ENCODE data around the gene FXYD6.

Gene FXYD6

DNA sequence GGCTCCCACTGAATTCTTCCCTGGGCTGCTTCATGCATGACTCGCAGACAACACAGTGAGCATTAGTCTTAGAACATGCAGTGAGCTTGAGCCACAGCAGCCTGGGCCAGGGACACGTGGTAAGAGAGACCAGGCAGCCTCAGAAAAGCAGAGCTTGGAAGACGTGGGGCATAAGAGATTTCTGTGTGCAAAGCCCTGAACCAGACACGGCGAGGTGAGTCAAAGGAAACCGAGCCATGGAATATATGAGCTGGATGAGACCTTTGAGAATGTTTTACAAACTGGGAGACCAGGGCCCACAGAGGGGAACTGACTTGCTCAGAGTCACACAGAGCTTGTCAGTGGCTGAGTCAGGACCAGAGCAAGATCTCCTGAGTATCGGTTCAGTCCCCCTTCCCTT is 8.5 kb upstream of the FXYD6 start:
- Histone ChIP-seq H3K9me3 (ENCODE audit: control insufficient read depth, insufficient read depth, low read depth, low read length) (no peaks in the 10 kb centered on the region), H3K27me3 (ENCODE audit: control insufficient read depth, insufficient read depth, low read length) (peaks cover 22% of the 10 kb centered on the region), H3K36me3 (ENCODE audit: control insufficient read depth, insufficient read depth, low read length) (no peaks in the 10 kb centered on the region), H3K4me3 (ENCODE audit: low read depth, low read length) (no peak overlapping the region), H3K4me1 (ENCODE audit: control insufficient read depth, insufficient read depth, low read length) (peaks cover 25% of the 10 kb centered on the region), H3K27ac (ENCODE audit: low read depth, low read length) (no peak overlapping the region), H3K9ac (ENCODE audit: low read length) (no peak overlapping the region)

DNA sequence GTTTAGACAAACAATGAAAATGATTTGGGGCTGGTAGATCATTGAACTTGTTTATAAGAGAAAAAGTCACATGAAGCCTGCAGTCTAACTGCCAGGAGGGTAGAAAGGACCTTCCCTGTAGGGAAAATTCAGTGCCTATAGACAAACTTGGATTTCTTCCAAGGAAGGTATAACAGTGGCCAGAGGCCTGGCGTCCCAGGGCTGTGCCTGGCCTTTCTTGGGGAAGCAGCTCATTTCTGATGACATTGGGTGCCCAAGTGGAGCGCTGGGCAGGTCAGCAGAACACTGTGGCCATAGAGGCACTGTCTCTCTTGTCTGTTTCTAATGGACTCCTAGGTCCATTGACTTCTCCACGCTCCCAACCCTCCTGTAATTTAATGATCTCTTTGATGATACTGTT is 6.6 kb upstream of the FXYD6 start:
- H3K4me1 ChIP-seq (ENCODE audit: control insufficient read depth, insufficient read depth, low read length) = peaks cover 23% of the 10 kb centered on the region
- H3K9ac ChIP-seq (ENCODE audit: low read length) = no peak overlapping the region
- no peaks in the 10 kb centered on the region for H3K36me3 ChIP-seq (ENCODE audit: control insufficient read depth, insufficient read depth, low read length)
- H3K27me3 ChIP-seq (ENCODE audit: control insufficient read depth, insufficient read depth, low read length) = peaks cover 41% of the 10 kb centered on the region
- no peaks in the 10 kb centered on the region for H3K9me3 ChIP-seq (ENCODE audit: control insufficient read depth, insufficient read depth, low read depth, low read length)
- no peak overlapping the region for H3K4me3 ChIP-seq (ENCODE audit: low read depth, low read length)
- H3K27ac ChIP-seq (ENCODE audit: low read depth, low read length) = no peak overlapping the region

DNA sequence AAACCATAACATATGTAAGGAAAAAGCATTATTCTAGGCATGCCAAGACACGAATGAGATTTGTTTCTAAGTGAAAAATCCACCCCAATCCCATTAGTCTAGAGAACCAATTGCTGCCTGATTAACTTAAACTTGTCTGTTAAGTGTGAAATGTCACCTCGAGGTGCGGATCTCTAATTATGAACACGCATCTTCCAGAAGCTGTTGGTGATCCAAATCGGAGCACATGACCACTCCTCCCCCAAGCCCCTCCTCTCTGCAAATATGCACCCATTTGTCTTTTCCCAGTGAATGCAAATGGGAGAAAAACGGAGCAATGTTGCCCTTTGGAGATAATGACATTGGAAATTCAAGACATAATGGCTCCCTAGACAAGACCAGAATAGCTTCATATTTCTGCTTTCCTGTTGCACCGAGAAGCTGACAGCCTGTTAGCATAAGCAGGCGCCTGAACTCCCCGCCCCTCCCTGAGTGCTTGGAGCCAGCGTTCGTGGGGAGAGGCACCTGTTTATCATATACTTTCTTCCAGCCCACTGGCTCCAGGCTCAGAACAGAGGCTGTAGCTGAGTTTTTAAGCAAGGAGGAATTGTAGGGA is 6.0 kb upstream of the FXYD6 start:
- peaks cover 48% of the 10 kb centered on the region for H3K27me3 ChIP-seq (ENCODE audit: control insufficient read depth, insufficient read depth, low read length)
- H3K27ac ChIP-seq (ENCODE audit: low read depth, low read length) = no peak overlapping the region
- no peak overlapping the region for H3K4me3 ChIP-seq (ENCODE audit: low read depth, low read length)

DNA sequence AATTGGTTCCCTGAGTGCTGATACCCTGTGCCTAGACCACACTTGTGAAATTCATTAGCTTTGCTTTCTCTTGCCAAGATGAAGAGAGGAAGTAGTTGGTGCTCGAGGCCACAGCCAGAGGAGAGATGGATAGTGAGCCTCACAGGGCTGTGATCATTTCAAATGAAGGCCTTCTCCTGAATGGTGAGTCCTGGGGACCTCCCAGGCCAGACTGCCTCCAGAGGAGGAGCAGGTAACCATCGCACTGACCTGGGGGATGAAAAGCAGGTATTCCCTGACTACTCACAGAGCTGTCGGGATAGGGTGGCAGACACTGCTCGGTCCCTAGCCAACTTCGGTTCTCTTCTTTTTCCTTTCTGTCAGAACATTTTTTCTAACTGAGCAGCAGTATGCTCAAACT is 4.8 kb upstream of the FXYD6 start:
- H3K9me3 ChIP-seq (ENCODE audit: control insufficient read depth, insufficient read depth, low read depth, low read length) = no peaks in the 10 kb centered on the region
- peaks cover 31% of the 10 kb centered on the region for H3K4me1 ChIP-seq (ENCODE audit: control insufficient read depth, insufficient read depth, low read length)
- H3K27me3 ChIP-seq (ENCODE audit: control insufficient read depth, insufficient read depth, low read length) = peaks cover 57% of the 10 kb centered on the region
- no peak overlapping the region for H3K4me3 ChIP-seq (ENCODE audit: low read depth, low read length)
- H3K9ac ChIP-seq (ENCODE audit: low read length) = no peak overlapping the region
- no peaks in the 10 kb centered on the region for H3K36me3 ChIP-seq (ENCODE audit: control insufficient read depth, insufficient read depth, low read length)
- H3K27ac ChIP-seq (ENCODE audit: low read depth, low read length) = no peak overlapping the region

More for the DNA sequence above, 6.0 kb upstream of the FXYD6 start:
- no peaks in the 10 kb centered on the region for H3K36me3 ChIP-seq (ENCODE audit: control insufficient read depth, insufficient read depth, low read length)
- peaks cover 26% of the 10 kb centered on the region for H3K4me1 ChIP-seq (ENCODE audit: control insufficient read depth, insufficient read depth, low read length)
- H3K9me3 ChIP-seq (ENCODE audit: control insufficient read depth, insufficient read depth, low read depth, low read length) = no peaks in the 10 kb centered on the region
- no peak overlapping the region for H3K9ac ChIP-seq (ENCODE audit: low read length)

DNA sequence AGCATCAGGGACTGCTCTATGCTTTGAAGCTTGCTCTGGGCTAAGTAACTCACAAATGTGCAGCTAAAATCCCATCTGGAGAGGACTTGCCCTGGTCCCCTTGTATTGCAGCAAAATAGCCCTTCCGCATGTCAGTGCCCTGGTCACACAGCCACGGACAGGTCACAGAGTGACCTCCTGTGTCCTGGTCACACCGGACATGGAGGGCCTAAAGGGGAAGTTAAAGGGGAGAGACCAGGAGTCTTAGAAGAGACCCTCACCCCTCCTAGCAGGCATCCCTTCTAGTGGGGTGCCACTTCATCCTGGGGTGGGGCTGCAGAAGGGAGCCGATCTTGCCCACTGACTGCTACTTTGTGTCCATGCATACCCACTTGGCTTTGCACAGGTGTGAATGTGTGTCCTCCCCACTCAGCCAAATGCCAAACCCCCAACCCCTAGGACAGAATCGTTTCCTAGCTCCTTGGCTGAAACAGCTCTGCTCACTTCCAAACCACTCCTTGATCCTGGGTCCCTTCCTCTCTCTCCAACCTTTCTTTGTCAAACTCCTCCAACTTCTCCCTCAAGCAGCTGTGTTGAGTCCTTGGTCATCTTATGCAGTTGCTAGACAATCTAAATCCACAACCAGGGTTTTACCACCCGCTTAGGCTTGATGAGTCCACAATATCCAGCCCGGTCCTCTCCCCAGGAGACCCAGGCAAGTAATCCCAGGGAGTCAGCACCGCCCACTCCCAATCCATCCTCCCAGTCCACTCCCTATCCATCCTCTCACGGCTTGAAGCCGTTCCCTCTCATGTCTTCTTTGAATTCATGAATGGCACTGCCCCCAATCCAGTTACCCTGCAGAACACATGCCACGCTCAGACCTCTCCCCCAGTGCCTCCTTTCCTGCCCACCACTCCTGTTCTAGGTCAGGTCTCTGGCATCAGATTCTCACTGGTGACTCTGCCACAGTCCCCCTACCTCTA is 3.3 kb upstream of the FXYD6 start:
- peaks cover 70% of the 10 kb centered on the region for H3K27me3 ChIP-seq (ENCODE audit: control insufficient read depth, insufficient read depth, low read length)
- H3K9ac ChIP-seq (ENCODE audit: low read length) = no peak overlapping the region
- H3K36me3 ChIP-seq (ENCODE audit: control insufficient read depth, insufficient read depth, low read length) = no peaks in the 10 kb centered on the region
- H3K9me3 ChIP-seq (ENCODE audit: control insufficient read depth, insufficient read depth, low read depth, low read length) = no peaks in the 10 kb centered on the region
- H3K4me1 ChIP-seq (ENCODE audit: control insufficient read depth, insufficient read depth, low read length) = peaks cover 32% of the 10 kb centered on the region
- H3K27ac ChIP-seq (ENCODE audit: low read depth, low read length) = no peak overlapping the region
- no peak overlapping the region for H3K4me3 ChIP-seq (ENCODE audit: low read depth, low read length)

DNA sequence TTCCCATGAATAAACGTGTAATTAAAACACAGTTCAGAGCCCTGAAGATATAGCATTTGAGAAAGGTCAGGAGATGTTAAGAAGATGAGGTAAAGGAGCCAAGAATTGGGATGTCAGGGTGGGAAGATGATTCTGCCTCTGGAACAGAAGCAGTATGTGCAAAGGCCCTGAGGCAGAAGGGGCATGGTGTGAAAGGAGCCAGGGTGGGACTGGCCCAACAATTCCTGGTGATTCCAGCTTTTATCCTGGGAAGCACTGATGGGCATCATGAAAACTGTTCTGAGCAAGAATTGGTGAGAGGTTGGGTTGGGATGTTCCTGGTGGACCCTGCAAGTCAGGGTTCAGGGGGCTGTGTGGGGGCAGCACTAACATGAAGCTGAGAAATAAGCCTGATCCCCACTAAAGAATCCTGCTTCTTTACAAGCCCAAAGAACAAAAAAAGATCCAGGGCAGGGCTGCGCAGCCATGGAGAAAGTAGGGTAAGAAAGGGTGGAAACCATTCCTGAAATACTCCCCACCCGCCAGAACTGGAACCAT is 2.5 kb upstream of the FXYD6 start:
- peaks cover 77% of the 10 kb centered on the region for H3K27me3 ChIP-seq (ENCODE audit: control insufficient read depth, insufficient read depth, low read length)
- H3K9me3 ChIP-seq (ENCODE audit: control insufficient read depth, insufficient read depth, low read depth, low read length) = no peaks in the 10 kb centered on the region
- no peak overlapping the region for H3K9ac ChIP-seq (ENCODE audit: low read length)
- H3K4me1 ChIP-seq (ENCODE audit: control insufficient read depth, insufficient read depth, low read length) = peaks cover 38% of the 10 kb centered on the region
- no peak overlapping the region for H3K4me3 ChIP-seq (ENCODE audit: low read depth, low read length)
- no peaks in the 10 kb centered on the region for H3K36me3 ChIP-seq (ENCODE audit: control insufficient read depth, insufficient read depth, low read length)
- H3K27ac ChIP-seq (ENCODE audit: low read depth, low read length) = no peak overlapping the region

DNA sequence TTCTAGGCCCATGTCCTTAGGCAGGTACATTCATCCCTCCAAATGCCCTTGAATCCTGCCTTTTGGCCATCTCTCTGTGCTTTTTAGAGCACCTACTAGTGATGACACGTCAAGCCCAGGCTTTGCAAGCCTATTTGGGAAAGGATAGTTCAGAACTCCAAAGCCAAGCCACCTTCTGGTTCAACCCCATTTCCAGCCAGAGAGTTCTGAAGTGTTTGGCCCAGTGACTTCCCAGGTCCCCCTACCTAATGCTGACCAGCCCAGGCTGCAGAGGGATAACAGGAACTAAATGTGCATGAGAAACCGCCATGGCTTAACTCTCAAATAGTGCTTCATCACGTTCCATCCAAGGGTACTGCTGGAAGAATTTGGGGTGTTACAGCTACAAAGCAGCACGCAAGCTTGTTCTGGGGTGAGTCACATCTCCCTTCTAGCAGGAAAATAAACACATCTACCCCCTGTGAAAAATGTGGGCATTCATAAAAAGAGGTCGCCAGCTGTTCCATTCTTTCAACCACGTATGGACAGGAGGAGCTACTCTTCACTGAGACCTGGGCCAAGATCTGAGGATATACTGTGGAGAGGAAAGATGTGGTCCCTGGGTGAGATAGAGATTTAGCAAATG is 2.0 kb upstream of the FXYD6 start:
- H3K36me3 ChIP-seq (ENCODE audit: control insufficient read depth, insufficient read depth, low read length) = no peaks in the 10 kb centered on the region
- H3K9ac ChIP-seq (ENCODE audit: low read length) = no peak overlapping the region
- H3K27ac ChIP-seq (ENCODE audit: low read depth, low read length) = no peak overlapping the region
- H3K27me3 ChIP-seq (ENCODE audit: control insufficient read depth, insufficient read depth, low read length) = peaks cover 83% of the 10 kb centered on the region
- peaks cover 38% of the 10 kb centered on the region for H3K4me1 ChIP-seq (ENCODE audit: control insufficient read depth, insufficient read depth, low read length)
- no peak overlapping the region for H3K4me3 ChIP-seq (ENCODE audit: low read depth, low read length)
- H3K9me3 ChIP-seq (ENCODE audit: control insufficient read depth, insufficient read depth, low read depth, low read length) = no peaks in the 10 kb centered on the region

DNA sequence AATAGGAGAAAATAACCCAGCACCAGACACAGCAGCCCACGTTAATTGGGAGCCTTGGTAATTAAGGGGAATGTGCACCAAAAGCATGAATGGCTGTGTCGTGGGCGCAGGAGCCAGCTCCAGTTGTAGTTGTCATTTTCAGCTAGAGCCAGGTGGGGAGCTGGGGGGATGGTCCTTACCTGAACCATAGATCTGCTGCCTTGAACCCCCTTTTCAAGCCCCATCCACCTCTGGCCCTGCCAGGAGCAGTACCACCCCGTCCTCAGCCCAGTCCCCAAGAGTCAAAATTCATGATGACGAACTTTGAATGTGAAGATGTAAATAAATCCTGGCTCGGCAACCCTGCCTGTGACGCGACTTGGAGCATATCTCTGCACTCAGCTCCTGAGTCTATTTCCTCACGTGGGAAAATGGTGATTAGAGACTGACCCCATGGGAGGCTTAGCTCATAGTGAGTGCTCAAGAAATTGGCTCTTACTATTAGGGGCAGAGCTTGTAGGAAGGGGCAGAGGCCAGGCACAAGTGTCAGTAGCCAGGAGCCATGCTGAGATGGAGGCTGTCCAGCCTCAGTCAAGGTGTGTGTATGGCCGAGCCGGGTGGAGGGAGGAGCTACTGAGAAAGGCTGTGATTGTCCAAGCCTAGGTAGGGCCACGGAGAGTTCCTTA is 794 bp upstream of the FXYD6 start:
- Histone ChIP-seq H3K9ac (ENCODE audit: low read length) (no peak overlapping the region), H3K9me3 (ENCODE audit: control insufficient read depth, insufficient read depth, low read depth, low read length) (no peaks in the 10 kb centered on the region), H3K4me1 (ENCODE audit: control insufficient read depth, insufficient read depth, low read length) (peaks cover 31% of the 10 kb centered on the region), H3K27ac (ENCODE audit: low read depth, low read length) (no peak overlapping the region), H3K27me3 (ENCODE audit: control insufficient read depth, insufficient read depth, low read length) (peaks cover 95% of the 10 kb centered on the region), H3K4me3 (ENCODE audit: low read depth, low read length) (peak overlapping the region; percentile 74), H3K36me3 (ENCODE audit: control insufficient read depth, insufficient read depth, low read length) (no peaks in the 10 kb centered on the region)

DNA sequence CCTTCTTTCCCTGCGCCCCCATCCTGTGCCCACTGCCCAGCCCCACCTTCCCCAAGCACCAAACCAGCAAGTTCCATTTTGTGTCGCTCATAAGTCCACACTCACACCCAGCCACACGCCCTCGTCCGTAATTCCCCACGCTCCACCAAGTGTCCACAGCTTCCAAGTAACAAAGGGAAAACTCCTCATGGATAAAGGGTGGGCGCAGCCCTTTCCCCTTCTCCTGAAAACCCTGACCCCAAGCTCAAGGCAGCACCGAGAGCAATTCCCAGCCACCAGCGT is 458 bp downstream of the FXYD6 start:
- Histone ChIP-seq H3K4me1 (ENCODE audit: control insufficient read depth, insufficient read depth, low read length) (peaks cover 31% of the 10 kb centered on the region), H3K27me3 (ENCODE audit: control insufficient read depth, insufficient read depth, low read length) (peaks cover 96% of the 10 kb centered on the region), H3K9ac (ENCODE audit: low read length) (peak overlapping the region; percentile 67), H3K4me3 (ENCODE audit: low read depth, low read length) (peak overlapping the region; percentile 74), H3K27ac (ENCODE audit: low read depth, low read length) (no peak overlapping the region), H3K36me3 (ENCODE audit: control insufficient read depth, insufficient read depth, low read length) (no peaks in the 10 kb centered on the region), H3K9me3 (ENCODE audit: control insufficient read depth, insufficient read depth, low read depth, low read length) (no peaks in the 10 kb centered on the region)

DNA sequence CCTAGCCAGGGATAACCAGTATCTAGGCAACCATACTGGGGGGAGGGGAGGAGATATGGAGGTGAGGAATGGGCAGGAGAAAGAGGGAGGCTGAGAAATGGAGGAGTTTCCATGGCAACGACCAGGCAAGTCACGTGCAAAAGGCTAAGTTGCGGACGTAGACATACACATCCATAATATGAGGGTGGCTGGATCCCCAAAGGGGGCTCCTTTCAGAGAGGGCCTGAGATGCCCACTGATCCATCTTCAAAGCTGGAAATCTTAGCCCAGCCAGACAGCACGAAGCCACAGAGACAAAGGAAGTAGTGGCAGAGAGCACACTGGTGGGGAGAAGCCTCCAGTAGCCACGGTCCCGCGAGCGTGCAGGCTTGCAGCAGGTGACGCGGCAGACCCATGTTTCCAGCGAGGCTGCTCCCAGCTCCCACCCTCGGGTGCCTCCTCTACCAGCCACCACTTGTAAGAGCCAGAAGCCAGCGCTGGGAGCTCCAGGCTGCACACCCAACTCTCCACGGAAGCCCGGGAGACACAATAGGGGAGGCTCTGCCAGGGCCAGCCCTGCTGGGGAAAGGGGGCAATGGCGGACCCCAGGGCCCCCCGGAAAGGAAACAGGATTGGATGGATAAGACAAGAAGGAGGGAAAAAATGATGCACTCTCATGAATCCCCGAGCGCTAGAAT is 938 bp downstream of the FXYD6 start:
- no peaks in the 10 kb centered on the region for H3K9me3 ChIP-seq (ENCODE audit: control insufficient read depth, insufficient read depth, low read depth, low read length)
- H3K27me3 ChIP-seq (ENCODE audit: control insufficient read depth, insufficient read depth, low read length) = peaks cover 95% of the 10 kb centered on the region
- no peaks in the 10 kb centered on the region for H3K36me3 ChIP-seq (ENCODE audit: control insufficient read depth, insufficient read depth, low read length)
- H3K4me3 ChIP-seq (ENCODE audit: low read depth, low read length) = peak overlapping the region; percentile 74
- H3K27ac ChIP-seq (ENCODE audit: low read depth, low read length) = no peak overlapping the region
- peak overlapping the region; percentile 67 for H3K9ac ChIP-seq (ENCODE audit: low read length)
- peaks cover 34% of the 10 kb centered on the region for H3K4me1 ChIP-seq (ENCODE audit: control insufficient read depth, insufficient read depth, low read length)
